ENCODE data around the gene MEP1A.

DNA sequence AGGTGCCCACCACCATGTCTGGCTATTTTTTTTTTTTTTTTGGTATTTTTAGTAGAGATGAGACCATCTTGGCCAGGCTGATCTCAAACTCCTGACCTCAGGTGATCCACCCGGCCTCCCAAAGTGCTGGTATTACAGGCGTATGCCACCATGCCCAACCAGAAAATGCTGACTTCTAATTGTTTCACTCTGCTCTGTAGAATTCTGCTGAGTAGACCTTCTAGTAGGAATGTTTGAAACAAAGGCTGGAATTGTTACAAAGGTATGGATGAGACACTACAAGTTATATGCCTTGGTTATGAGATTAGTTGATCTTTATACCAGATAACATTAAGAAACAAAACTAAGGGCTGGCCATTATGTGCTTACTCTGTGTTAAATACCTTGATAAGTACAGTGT lies 44.8 kb downstream of the MEP1A start:
- TF ChIP-seq, protein P1, sequence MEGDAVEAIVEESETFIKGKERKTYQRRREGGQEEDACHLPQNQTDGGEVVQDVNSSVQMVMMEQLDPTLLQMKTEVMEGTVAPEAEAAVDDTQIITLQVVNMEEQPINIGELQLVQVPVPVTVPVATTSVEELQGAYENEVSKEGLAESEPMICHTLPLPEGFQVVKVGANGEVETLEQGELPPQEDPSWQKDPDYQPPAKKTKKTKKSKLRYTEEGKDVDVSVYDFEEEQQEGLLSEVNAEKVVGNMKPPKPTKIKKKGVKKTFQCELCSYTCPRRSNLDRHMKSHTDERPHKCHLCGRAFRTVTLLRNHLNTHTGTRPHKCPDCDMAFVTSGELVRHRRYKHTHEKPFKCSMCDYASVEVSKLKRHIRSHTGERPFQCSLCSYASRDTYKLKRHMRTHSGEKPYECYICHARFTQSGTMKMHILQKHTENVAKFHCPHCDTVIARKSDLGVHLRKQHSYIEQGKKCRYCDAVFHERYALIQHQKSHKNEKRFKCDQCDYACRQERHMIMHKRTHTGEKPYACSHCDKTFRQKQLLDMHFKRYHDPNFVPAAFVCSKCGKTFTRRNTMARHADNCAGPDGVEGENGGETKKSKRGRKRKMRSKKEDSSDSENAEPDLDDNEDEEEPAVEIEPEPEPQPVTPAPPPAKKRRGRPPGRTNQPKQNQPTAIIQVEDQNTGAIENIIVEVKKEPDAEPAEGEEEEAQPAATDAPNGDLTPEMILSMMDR (conservative IDR thresholded peaks at IDR 0.05; ENCODE audit: low read depth, low read length): no peak
- no peak for TF ChIP-seq EZH2 (IDR thresholded peaks at IDR 0.05; ENCODE audit: low read length, unreplicated experiment)

All from PC-3 (cell line).